Muscle of leg (tissue), 11 donors: ENCODE results near the gene RDH8. TPM values are rescaled to one million over a fixed set of nuclear protein-coding genes. Genes with fewer than 3 reads are reported as not detected.

Experiments
- DNase-seq: peaks from one replicate; pipeline ENCODE4 v3.0.0; 2013
- H3K27ac ChIP-seq: one replicate; pipeline ENCODE4 v1.5.1; 2013; ENCODE audit warnings: mild to moderate bottlenecking, low read length, control low read depth
- H3K27me3 ChIP-seq: one replicate; pipeline ENCODE4 v1.6.1; 2013; ENCODE audit warnings: low read length; ENCODE audit not compliant: control insufficient read depth, insufficient read depth
- H3K36me3 ChIP-seq: one replicate; pipeline ENCODE4 v1.6.1; 2013; ENCODE audit warnings: low read length; ENCODE audit not compliant: control insufficient read depth, insufficient read depth
- H3K4me1 ChIP-seq: one replicate; pipeline ENCODE4 v1.6.1; 2013; ENCODE audit warnings: low read length; ENCODE audit not compliant: control insufficient read depth, insufficient read depth
- H3K4me3 ChIP-seq: one replicate; pipeline ENCODE4 v1.5.1; 2013; ENCODE audit warnings: low read length, control low read depth
- H3K9me3 ChIP-seq: replicated peaks from 2 replicates; pipeline ENCODE4 v1.6.1; 2013; ENCODE audit warnings: low read depth, low read length; ENCODE audit not compliant: control insufficient read depth
- WGBS: methylation state at CpG from one replicate; pipeline ENCODE4 v1.1.5; 2013; ENCODE audit warnings: missing lambda C conversion rate; ENCODE audit not compliant: insufficient coverage; 5-methylcytosine and 5-hydroxymethylcytosine counted together
- polyA plus RNA-seq, 8 donors: library from polyadenylated mRNA; unstranded; fragments of 120-200 nt; gene quantifications; one replicate each; pipeline versions ENCODE4 v1.2.1 to v1.2.3, GENCODE V29; 2013; ENCODE audit warnings: inconsistent platforms in 1 of 8, low replicate concordance in 1 of 8; ENCODE audit not compliant: insufficient read length in 8 of 8, insufficient read depth in 1 of 8
- total RNA-seq: library from RNA; stranded (reverse); fragments of 120-200 nt; gene quantifications from one replicate; pipeline ENCODE4 v1.2.4, GENCODE V29; 2013

The RDH8 gene
- total and polyA plus RNA-seq, 9 donors: not detected

GRCh38 chr19:10061717-10062310, 48.5 kb downstream of the RDH8 start:
- H3K36me3 ChIP-seq: no peaks in the 10 kb centered on the region
- no peak for DNase-seq
- WGBS: 37% methylated on average over 14 of the region's 21 CpGs
- H3K4me1 ChIP-seq: no peaks in the 10 kb centered on the region
- H3K9me3 ChIP-seq: no peaks in the 10 kb centered on the region
- H3K27me3 ChIP-seq: peaks cover 2% of the 10 kb centered on the region
- H3K4me3 ChIP-seq: no peak overlapping the region
- H3K27ac ChIP-seq: no peak overlapping the region

GRCh38 chr19:10068205-10068604, 54.9 kb downstream of the RDH8 start:
- no peak overlapping the region for H3K27ac ChIP-seq
- H3K27me3 ChIP-seq: no peaks in the 10 kb centered on the region
- H3K36me3 ChIP-seq: no peaks in the 10 kb centered on the region
- H3K4me3 ChIP-seq: no peak overlapping the region
- no peaks in the 10 kb centered on the region for H3K9me3 ChIP-seq
- DNase-seq: no peak
- H3K4me1 ChIP-seq: no peaks in the 10 kb centered on the region
- WGBS: 84% methylated on average over 4 of the region's 4 CpGs

DNA sequence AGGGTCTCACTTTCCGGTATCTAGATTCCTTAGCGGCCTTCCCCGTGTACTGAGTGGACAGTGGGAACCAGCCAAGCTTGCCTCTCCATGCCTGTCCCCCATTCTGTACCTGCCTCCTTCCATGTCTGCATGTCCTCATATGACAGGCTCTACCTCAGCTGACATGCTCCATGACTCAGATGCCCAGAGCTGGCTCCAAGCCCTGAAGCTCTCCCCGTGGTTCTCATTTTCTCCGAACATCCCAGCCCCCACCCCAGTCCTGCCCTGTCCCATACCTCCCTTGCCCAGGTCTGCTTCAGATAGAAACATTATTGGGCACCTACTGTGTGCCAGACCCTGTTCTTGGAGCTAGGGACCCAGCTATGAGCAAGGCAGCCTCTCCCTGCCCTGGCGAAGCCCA, 55.8 kb downstream of the RDH8 start:
- 92% methylated on average over 5 of the region's 6 CpGs for WGBS
- Histone ChIP-seq H3K4me3 (no peak overlapping the region), H3K27me3 (no peaks in the 10 kb centered on the region), H3K36me3 (no peaks in the 10 kb centered on the region), H3K4me1 (no peaks in the 10 kb centered on the region), H3K27ac (no peak overlapping the region), H3K9me3 (peaks cover 1% of the 10 kb centered on the region)
- DNase-seq: no peak

DNA sequence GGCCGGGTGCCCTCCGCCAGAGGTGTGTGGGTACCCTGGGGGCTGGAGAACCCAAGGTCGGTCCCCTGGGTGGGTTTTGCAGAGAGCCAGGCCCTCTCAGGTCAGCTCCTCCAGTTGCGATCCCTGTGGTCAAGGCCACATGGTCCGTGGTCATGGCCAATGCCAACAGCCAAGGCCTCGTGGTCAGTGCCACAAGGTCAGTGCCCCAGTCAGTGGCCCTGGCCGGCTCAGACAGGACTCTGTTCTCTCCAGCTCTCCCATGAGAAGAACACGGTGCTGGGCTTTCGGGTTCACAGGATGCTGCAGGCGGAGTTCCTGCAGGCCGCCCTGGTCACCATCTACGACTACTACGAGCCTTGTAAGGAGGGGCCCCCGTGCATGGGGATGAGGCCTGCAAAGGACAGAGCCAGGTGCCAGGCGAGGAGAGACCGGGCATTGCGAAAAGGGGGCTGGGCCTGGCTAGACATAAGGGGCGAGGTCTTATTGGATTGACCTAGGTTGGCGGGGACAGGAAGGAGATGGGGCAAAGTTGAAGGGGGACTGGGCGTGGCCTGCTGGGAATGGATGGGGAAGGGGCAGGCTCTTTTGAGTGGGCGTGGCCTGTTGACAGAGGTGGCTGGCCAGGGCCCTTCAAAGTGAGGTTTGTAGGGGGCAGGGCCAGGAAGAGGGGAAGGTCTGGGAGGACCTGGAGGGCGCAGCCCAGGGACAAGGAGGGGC, 57.6 kb downstream of the RDH8 start:
- Histone ChIP-seq H3K4me3 (no peak overlapping the region), H3K27ac (no peak overlapping the region), H3K9me3 (peaks cover 3% of the 10 kb centered on the region), H3K4me1 (no peaks in the 10 kb centered on the region), H3K27me3 (no peaks in the 10 kb centered on the region), H3K36me3 (no peaks in the 10 kb centered on the region)
- WGBS: 69% methylated on average over 22 of the region's 22 CpGs
- no peak for DNase-seq

Other genes starting within 250 kb of the RDH8 start
- gene ZNF846, start 244.7 kb upstream of the RDH8 start, total RNA-seq: 11.7 TPM
- gene ZNF846, start 244.7 kb upstream of the RDH8 start, polyA plus RNA-seq: 10 to 100 TPM in 2 of 8 donors, 1 to 10 TPM in 6; 6.4 to 12.8 (median 7.7) TPM
- gene FBXL12, start 194.4 kb upstream of the RDH8 start, total RNA-seq: 16.4 TPM
- 10 to 100 TPM; 27.7 to 36.4 (median 29.7) TPM for gene FBXL12, start 194.4 kb upstream of the RDH8 start, polyA plus RNA-seq
- 333 TPM for gene UBL5, start 185.6 kb upstream of the RDH8 start, total RNA-seq
- 100 to 1,000 TPM; 182 to 220 (median 195) TPM for gene UBL5, start 185.6 kb upstream of the RDH8 start, polyA plus RNA-seq
- 87.9 TPM for gene PIN1, start 178.2 kb upstream of the RDH8 start, total RNA-seq
- 10 to 100 TPM; 75.0 to 91.8 (median 80.4) TPM for gene PIN1, start 178.2 kb upstream of the RDH8 start, polyA plus RNA-seq
- 13.1 TPM for gene OLFM2, start 77.0 kb upstream of the RDH8 start, total RNA-seq
- gene OLFM2, start 77.0 kb upstream of the RDH8 start, polyA plus RNA-seq: 10 to 100 TPM; 17.3 to 52.0 (median 33.4) TPM
- gene COL5A3, start 3.0 kb upstream of the RDH8 start, total RNA-seq: 42.0 TPM
- 100 to 1,000 TPM in 1 of 8 donors, 10 to 100 TPM in 7; 71.5 to 122 (median 89.8) TPM for gene COL5A3, start 3.0 kb upstream of the RDH8 start, polyA plus RNA-seq
- 9.2 TPM for gene SHFL, start 72.8 kb downstream of the RDH8 start, total RNA-seq
- gene SHFL, start 72.8 kb downstream of the RDH8 start, polyA plus RNA-seq: 10 to 100 TPM in 5 of 8 donors, 1 to 10 TPM in 3; 8.7 to 13.9 (median 11.2) TPM
- gene ANGPTL6, start 89.2 kb downstream of the RDH8 start, total RNA-seq: 19.6 TPM
- gene ANGPTL6, start 89.2 kb downstream of the RDH8 start, polyA plus RNA-seq: 10 to 100 TPM in 3 of 8 donors, 1 to 10 TPM in 5; 2.4 to 23.7 (median 6.9) TPM
- 17.6 TPM for gene PPAN, start 92.9 kb downstream of the RDH8 start, total RNA-seq
- gene PPAN, start 92.9 kb downstream of the RDH8 start, polyA plus RNA-seq: 10 to 100 TPM; 24.0 to 32.7 (median 30.2) TPM
- gene P2RY11, start 98.2 kb downstream of the RDH8 start, total RNA-seq: 2.7 TPM
- 10 to 100 TPM in 4 of 8 donors, 1 to 10 TPM in 4; 7.0 to 14.2 (median 10.8) TPM for gene P2RY11, start 98.2 kb downstream of the RDH8 start, polyA plus RNA-seq
- gene EIF3G, start 106.4 kb downstream of the RDH8 start, total RNA-seq: 299 TPM
- 100 to 1,000 TPM; 235 to 276 (median 256) TPM for gene EIF3G, start 106.4 kb downstream of the RDH8 start, polyA plus RNA-seq
- 28.3 TPM for gene DNMT1, start 181.5 kb downstream of the RDH8 start, total RNA-seq
- 10 to 100 TPM; 58.4 to 83.7 (median 71.9) TPM for gene DNMT1, start 181.5 kb downstream of the RDH8 start, polyA plus RNA-seq
- gene S1PR2, start 217.8 kb downstream of the RDH8 start, total RNA-seq: 11.2 TPM
- gene S1PR2, start 217.8 kb downstream of the RDH8 start, polyA plus RNA-seq: 10 to 100 TPM in 7 of 8 donors, 1 to 10 TPM in 1; 9.3 to 18.8 (median 12.8) TPM
- gene MRPL4, start 238.7 kb downstream of the RDH8 start, total RNA-seq: 23.5 TPM
- gene MRPL4, start 238.7 kb downstream of the RDH8 start, polyA plus RNA-seq: 10 to 100 TPM; 29.4 to 37.8 (median 34.5) TPM